H1 (cell line): ENCODE results near the gene TSPAN3. TPM values are rescaled to one million over a fixed set of nuclear protein-coding genes. Genes with fewer than 3 reads are reported as not detected.

Source experiments
- CTCF ChIA-PET: fragments of 300-600 bp; sonication (Branson Sonifier 250); formaldehyde crosslinking; loops from one replicate; lab custom pipeline; 2021; ENCODE audit not compliant: partially characterized antibody; lab: Charles Lee
- POLR2A ChIA-PET: fragments of 300-600 bp; sonication (Branson Sonifier 250); formaldehyde crosslinking; loops from one replicate; lab custom pipeline; 2021; ENCODE audit warnings: inconsistent platforms; ENCODE audit not compliant: partially characterized antibody; lab: Charles Lee
- DNase-seq, 2 experiments: peaks; one replicate each; pipeline versions ENCODE4 v3.0.0 to v3.0.0-alpha.2; 2010 to 2022; ENCODE audit warnings: low spot score in 2 of 2, low read depth in 1 of 2, mixed read lengths in 1 of 2
- FAIRE-seq: peaks from 2 replicates; lab custom pipeline; 2011; peaks lifted over from hg19 to GRCh38; lab: Jason Lieb, UNC
- H2AFZ ChIP-seq: 2 replicates; pipeline ENCODE4 v1.8.1; 2012; ENCODE audit warnings: low read length, inconsistent platforms
- H2AK5ac ChIP-seq: 2 replicates; pipeline ENCODE4 v1.6.1; 2013; ENCODE audit warnings: low read depth, low read length
- H2BK120ac ChIP-seq: replicated peaks from 2 replicates; pipeline ENCODE3; 2013; ENCODE audit warnings: low read depth, low read length, inconsistent platforms
- H2BK12ac ChIP-seq: 2 replicates; pipeline ENCODE4 v1.6.1; 2013; ENCODE audit warnings: low read depth, low read length
- H2BK15ac ChIP-seq: 2 replicates; pipeline ENCODE4 v1.6.1; 2013; ENCODE audit warnings: low read length
- H2BK20ac ChIP-seq: 2 replicates; pipeline ENCODE4 v1.6.1; 2013; ENCODE audit warnings: low read length
- H2BK5ac ChIP-seq: 2 replicates; pipeline ENCODE4 v1.6.1; 2013; ENCODE audit warnings: low read depth, low read length
- H3K14ac ChIP-seq: 2 replicates; pipeline ENCODE4 v1.6.1; 2013; ENCODE audit warnings: inconsistent platforms; ENCODE audit not compliant: insufficient read length
- H3K18ac ChIP-seq: 2 replicates; pipeline ENCODE4 v1.6.1; 2013; ENCODE audit warnings: low read length; ENCODE audit errors: extremely low read depth
- H3K23ac ChIP-seq: 2 replicates; pipeline ENCODE4 v1.6.1; 2013; ENCODE audit warnings: inconsistent platforms; ENCODE audit not compliant: insufficient read length
- H3K23me2 ChIP-seq: 2 replicates; pipeline ENCODE4 v1.6.1; 2013; ENCODE audit warnings: low read depth, low read length
- H3K27ac ChIP-seq: 2 replicates; pipeline ENCODE4 v1.6.1; 2011; ENCODE audit warnings: low read depth, low read length, inconsistent platforms
- H3K27me3 ChIP-seq, 4 experiments: replicated peaks in 1 of 4; 1 replicate in 1 of 4; 2 replicates in 3 of 4; pipeline versions ENCODE4 v1.6.1 to v1.8.1; 2011 to 2013; ENCODE audit warnings: low read length in 3 of 4, mild to moderate bottlenecking in 3 of 4, inconsistent platforms in 2 of 4, mixed read lengths in 2 of 4, moderate library complexity in 1 of 4; ENCODE audit not compliant: control insufficient read depth in 3 of 4, insufficient read depth in 3 of 4; ENCODE audit errors: extremely low read depth in 1 of 4
- H3K36me3 ChIP-seq, 4 experiments: 2 replicates each; pipeline versions ENCODE4 v1.6.1 to v1.8.1; 2011 to 2013; ENCODE audit warnings: mild to moderate bottlenecking in 4 of 4, low read length in 3 of 4, moderate library complexity in 2 of 4, control low read depth in 1 of 4, inconsistent platforms in 1 of 4; ENCODE audit not compliant: insufficient read depth in 4 of 4, control insufficient read depth in 2 of 4
- H3K4ac ChIP-seq: replicated peaks from 2 replicates; pipeline ENCODE3; 2013; ENCODE audit warnings: low read length, low read depth, mixed read lengths, inconsistent platforms; ENCODE audit not compliant: insufficient read length
- H3K4me1 ChIP-seq, 4 experiments: replicated peaks in 1 of 4; 1 replicate in 1 of 4; 2 replicates in 3 of 4; pipeline versions ENCODE4 v1.6.1 to v1.8.1; 2011 to 2013; ENCODE audit warnings: low read length in 3 of 4, inconsistent platforms in 2 of 4, mixed read lengths in 1 of 4; ENCODE audit not compliant: insufficient read depth in 4 of 4, control insufficient read depth in 3 of 4
- H3K4me2 ChIP-seq, 2 experiments: 2 replicates each; pipeline versions ENCODE4 v1.6.1 to v1.8.1; 2011 to 2013; ENCODE audit warnings: low read depth in 2 of 2, low read length in 2 of 2, control low read depth in 1 of 2, inconsistent platforms in 1 of 2, mild to moderate bottlenecking in 1 of 2; ENCODE audit not compliant: insufficient read depth in 1 of 2
- H3K4me3 ChIP-seq, 4 experiments: fragments of 200-600, 300-600 bp in 1 of 4; sonication (generic), shearing (Covaris generic), sonication (Bioruptor Twin) in 1 of 4; 2 replicates each; pipeline versions ENCODE4 v1.5.1 to v1.8.1; 2011 to 2016; ENCODE audit warnings: low read length in 4 of 4, low read depth in 3 of 4, control low read depth in 2 of 4, inconsistent platforms in 2 of 4, mild to moderate bottlenecking in 2 of 4, mixed read lengths in 1 of 4, moderate library complexity in 1 of 4; ENCODE audit not compliant: insufficient read depth in 2 of 4; ENCODE audit errors: extremely low read depth in 1 of 4
- H3K56ac ChIP-seq: replicated peaks from 2 replicates; pipeline ENCODE3; 2013; ENCODE audit warnings: low read depth, mild to moderate bottlenecking, mixed read lengths, low read length, inconsistent platforms; ENCODE audit not compliant: insufficient read length
- H3K79me1 ChIP-seq: 2 replicates; pipeline ENCODE4 v1.6.1; 2013; ENCODE audit warnings: low read depth, low read length, control low read depth
- H3K79me2 ChIP-seq, 2 experiments: 2 replicates each; pipeline versions ENCODE4 v1.6.1 to v1.8.1; 2012 to 2013; ENCODE audit warnings: low read length in 2 of 2, mild to moderate bottlenecking in 2 of 2, inconsistent platforms in 1 of 2; ENCODE audit not compliant: insufficient read depth in 2 of 2, control insufficient read depth in 1 of 2
- H3K9ac ChIP-seq, 4 experiments: replicated peaks in 1 of 4; 1 replicate in 1 of 4; 2 replicates in 3 of 4; pipeline versions ENCODE4 v1.6.1 to v1.8.1; 2011 to 2013; ENCODE audit warnings: low read depth in 3 of 4, low read length in 3 of 4, control low read depth in 2 of 4, mild to moderate bottlenecking in 2 of 4, moderate library complexity in 2 of 4, inconsistent platforms in 1 of 4; ENCODE audit errors: extremely low read depth in 1 of 4
- H3K9me3 ChIP-seq, 2 experiments: 2 replicates each; pipeline versions ENCODE4 v1.6.1 to v1.8.1; 2012 to 2013; ENCODE audit warnings: mild to moderate bottlenecking in 2 of 2, moderate library complexity in 2 of 2, control low read depth in 1 of 2, inconsistent platforms in 1 of 2, low read depth in 1 of 2, low read length in 1 of 2, mixed read lengths in 1 of 2; ENCODE audit not compliant: insufficient read depth in 2 of 2
- H4K20me1 ChIP-seq, 2 experiments: replicated peaks in 1 of 2; 2 replicates each; pipeline versions ENCODE3 to v1.8.1; 2011 to 2013; ENCODE audit warnings: inconsistent platforms in 2 of 2, low read length in 2 of 2, mild to moderate bottlenecking in 1 of 2; ENCODE audit not compliant: insufficient read depth in 2 of 2, control insufficient read depth in 1 of 2
- H4K5ac ChIP-seq: 2 replicates; pipeline ENCODE4 v1.6.1; 2013; ENCODE audit warnings: low read length, low read depth, mixed read lengths, inconsistent platforms; ENCODE audit not compliant: insufficient read length
- H4K8ac ChIP-seq: 2 replicates; pipeline ENCODE4 v1.8.0; 2013; ENCODE audit warnings: mild to moderate bottlenecking, moderate library complexity, low read length, inconsistent platforms; ENCODE audit not compliant: insufficient read depth; ENCODE audit errors: extremely low read depth
- H4K91ac ChIP-seq: replicated peaks from 2 replicates; pipeline ENCODE3; 2013; ENCODE audit warnings: low read length, mixed read lengths, inconsistent platforms; ENCODE audit not compliant: insufficient read length
- SAP30 ChIP-seq: fragments of 300-600 bp; sonication (generic); IDR thresholded peaks from 2 replicates; pipeline ENCODE4 v1.7.1; 2012; ENCODE audit warnings: low read length, moderate library complexity, mild to moderate bottlenecking, inconsistent platforms; ENCODE audit not compliant: insufficient read depth, insufficient replicate concordance
- WGBS, 2 experiments: shearing (Covaris generic) in 1 of 2; methylation state at CpG; one replicate each; pipeline versions ENCODE4 v1.1.6 to v1.1.7; 2013 to 2015; ENCODE audit warnings: low lambda C conversion rate in 2 of 2, mixed read lengths in 2 of 2, inconsistent platforms in 1 of 2, low coverage in 1 of 2, missing lambda C conversion rate in 1 of 2; ENCODE audit not compliant: insufficient replicate concordance in 2 of 2, insufficient coverage in 1 of 2, insufficient read length in 1 of 2; ENCODE audit errors: extremely low coverage in 1 of 2, missing lambda C conversion rate in 1 of 2; 5-methylcytosine and 5-hydroxymethylcytosine counted together
- polyA plus RNA-seq, 7 experiments: library from polyadenylated mRNA; depleted of rRNA in 3 of 7; stranded (reverse) in 5 of 7; unstranded in 2 of 7; fragments of >200 nt in 5 of 7; fragments of 200-250 nt in 2 of 7; gene quantifications; 1 replicate in 5 of 7; 2 replicates in 1 of 7; 4 replicates in 1 of 7; pipeline versions ENCODE4 v1.2.1 to v1.2.3, GENCODE V29; 2011 to 2013; ENCODE audit warnings: missing spikeins in 2 of 7, mixed read lengths in 2 of 7
- total RNA-seq: library from RNA; stranded (reverse); fragmentation: NEBNext Ultra II Directional; extraction: Animal tissue kit (Norgen Biotek cat#: 25700); gene quantifications from 2 replicates; pipeline ENCODE4 v1.2.1, GENCODE V29; 2021

Gene TSPAN3
- total and polyA plus RNA-seq, 2 of the 8 experiments (the other 6 are each of a cell fraction or from before 2014, with no cell fraction given): 107 to 238 TPM

GRCh38 chr15:77038312-77039216, 32.3 kb downstream of the TSPAN3 start:
- no peak overlapping the region for H2AK5ac ChIP-seq
- no peak overlapping the region for H4K8ac ChIP-seq
- H3K4ac ChIP-seq: no peak overlapping the region
- H4K5ac ChIP-seq: no peak overlapping the region
- no peak overlapping the region for H3K56ac ChIP-seq
- no peak overlapping the region for H4K91ac ChIP-seq
- FAIRE-seq (no peak), DNase-seq (no peak)
- H3K4me1 ChIP-seq: peaks cover 0 to 11% (median 6%) of the 10 kb centered on the region in 4 experiments; a peak in 4 of 7 replicates
- no peak overlapping the region for H3K4me3 ChIP-seq
- H2BK5ac ChIP-seq: no peak overlapping the region
- CTCF ChIA-PET: interaction anchor here (0.7 kb wide), 1 partner anchor 60 kb away, joined by 3 read pairs; no protein-coding TSS in a partner anchor
- H3K36me3 ChIP-seq: peaks cover 0 to 9% (median 5%) of the 10 kb centered on the region in 4 experiments; a peak in 6 of 8 replicates
- H3K27ac ChIP-seq: no peak overlapping the region
- no peaks in the 10 kb centered on the region for H3K79me1 ChIP-seq
- TF ChIP-seq SAP30: no peak
- H3K9me3 ChIP-seq: peaks cover 0 to 12% of the 10 kb centered on the region in 2 experiments; a peak in 1 of 4 replicates
- no CpG with 5 or more reads among the region's 10 CpGs for WGBS, 2 experiments
- no peak overlapping the region for H2BK120ac ChIP-seq
- POLR2A ChIA-PET: no interaction called here
- no peak overlapping the region for H2BK12ac ChIP-seq
- no peak overlapping the region for H3K18ac ChIP-seq
- no peak overlapping the region for H2AFZ ChIP-seq
- no peak overlapping the region for H3K23ac ChIP-seq
- no peak overlapping the region for H2BK15ac ChIP-seq
- no peaks in the 10 kb centered on the region for H4K20me1 ChIP-seq
- H3K23me2 ChIP-seq: no peaks in the 10 kb centered on the region
- H3K14ac ChIP-seq: no peak overlapping the region
- no peaks in the 10 kb centered on the region for H3K79me2 ChIP-seq
- no peaks in the 10 kb centered on the region for H3K27me3 ChIP-seq
- no peak overlapping the region for H3K4me2 ChIP-seq
- H3K9ac ChIP-seq: no peak overlapping the region
- no peak overlapping the region for H2BK20ac ChIP-seq
